Mesenteric fat pad (tissue), 1 donor: ENCODE results near the gene ETV2. TPM values are rescaled to one million over a fixed set of nuclear protein-coding genes. Genes with fewer than 3 reads are reported as not detected.
"Not testable (repeated sequence)": the region's sequence is repeated elsewhere in the genome, so short reads cannot be mapped to it uniquely, and the experiment has no call there.

Experiments used
- DNase-seq: peaks from one replicate; pipeline ENCODE4 v3.0.0-alpha.2; 2020; ENCODE audit warnings: low spot score
- total RNA-seq: library from RNA; stranded (reverse); fragmentation: NEBNext Ultra II Directional; extraction: Animal tissue kit (Norgen Biotek cat#: 25700); gene quantifications from one replicate; pipeline ENCODE4 v1.2.1, GENCODE V29; 2021
- donor health status: DM: yes; HTN: yes; CAD: no.

Gene ETV2
- total RNA-seq, 1 donor from 2014 or later = 0.74 TPM

DNA sequence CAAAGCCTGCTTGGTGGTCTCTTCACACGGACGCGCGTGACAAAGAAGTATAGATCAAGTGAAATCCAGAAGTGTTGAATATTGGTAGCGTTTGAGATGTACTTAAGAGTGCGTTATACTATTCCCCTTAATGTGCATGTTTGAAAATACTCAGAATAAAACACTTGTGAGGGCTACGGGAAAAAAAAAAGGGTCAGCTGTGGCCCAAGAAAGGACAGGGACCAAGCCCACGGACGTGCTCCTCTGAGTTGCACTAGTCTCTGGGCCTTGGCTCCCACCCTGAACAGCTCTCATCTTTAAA is 13.3 kb upstream of the ETV2 start:
- no peak for DNase-seq

DNA sequence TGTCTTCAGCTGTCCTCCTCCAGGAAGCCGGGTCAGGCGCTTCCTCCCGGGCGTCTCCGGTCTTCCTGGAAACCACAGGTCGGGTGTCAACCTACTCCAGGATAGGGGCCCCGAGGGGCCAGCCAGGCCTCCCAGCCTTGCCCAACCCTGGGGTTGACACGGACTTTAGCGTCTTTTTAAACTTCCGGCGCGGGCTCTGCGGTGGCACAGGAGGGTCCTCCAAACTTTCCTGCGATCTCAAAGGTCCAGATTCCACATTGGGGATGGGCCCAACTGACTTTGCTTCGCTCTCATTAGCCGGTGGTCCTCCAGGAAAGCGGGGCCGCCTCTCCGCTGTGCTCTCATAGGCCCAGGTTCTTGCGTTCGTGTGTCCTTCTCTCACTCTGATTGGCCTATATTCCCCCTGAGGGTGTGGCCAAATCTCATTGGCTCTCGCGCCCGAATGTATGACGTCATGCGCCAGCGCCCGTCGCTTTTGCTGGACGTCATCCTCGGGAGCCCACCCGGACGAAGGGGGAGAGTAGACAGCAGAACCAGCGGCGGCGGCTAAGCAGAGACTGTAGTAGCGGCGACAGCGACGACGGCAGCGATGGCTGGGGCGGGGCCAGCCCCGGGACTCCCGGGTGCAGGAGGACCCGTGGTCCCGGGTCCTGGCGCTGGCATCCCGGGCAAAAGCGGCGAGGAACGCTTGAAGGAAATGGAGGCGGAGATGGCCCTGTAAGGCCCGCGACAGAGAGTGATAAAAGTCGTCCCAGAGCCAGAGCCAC is 12.8 kb upstream of the ETV2 start, which contains the start of gene RBM42:
Gene RBM42 (plus strand): TSS at position 472 of the 767 bp plus-strand sequence. CDS start 118 bp downstream, at position 590.
- DNase-seq = peak; percentile 99

DNA sequence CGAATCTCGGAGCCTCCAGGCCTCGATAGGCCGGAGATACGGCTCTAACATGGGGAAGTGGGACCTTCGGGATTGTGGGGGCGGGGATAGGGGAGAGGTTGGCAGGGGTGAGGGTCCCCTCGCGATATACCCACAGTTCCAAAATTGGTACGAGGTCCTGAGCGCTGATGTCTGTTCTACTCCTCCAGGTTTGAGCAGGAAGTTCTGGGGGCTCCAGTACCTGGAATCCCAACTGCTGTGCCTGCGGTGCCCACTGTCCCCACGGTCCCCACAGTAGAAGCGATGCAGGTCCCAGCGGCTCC is 12.3 kb upstream of the ETV2 start:
- DNase-seq = no peak

DNA sequence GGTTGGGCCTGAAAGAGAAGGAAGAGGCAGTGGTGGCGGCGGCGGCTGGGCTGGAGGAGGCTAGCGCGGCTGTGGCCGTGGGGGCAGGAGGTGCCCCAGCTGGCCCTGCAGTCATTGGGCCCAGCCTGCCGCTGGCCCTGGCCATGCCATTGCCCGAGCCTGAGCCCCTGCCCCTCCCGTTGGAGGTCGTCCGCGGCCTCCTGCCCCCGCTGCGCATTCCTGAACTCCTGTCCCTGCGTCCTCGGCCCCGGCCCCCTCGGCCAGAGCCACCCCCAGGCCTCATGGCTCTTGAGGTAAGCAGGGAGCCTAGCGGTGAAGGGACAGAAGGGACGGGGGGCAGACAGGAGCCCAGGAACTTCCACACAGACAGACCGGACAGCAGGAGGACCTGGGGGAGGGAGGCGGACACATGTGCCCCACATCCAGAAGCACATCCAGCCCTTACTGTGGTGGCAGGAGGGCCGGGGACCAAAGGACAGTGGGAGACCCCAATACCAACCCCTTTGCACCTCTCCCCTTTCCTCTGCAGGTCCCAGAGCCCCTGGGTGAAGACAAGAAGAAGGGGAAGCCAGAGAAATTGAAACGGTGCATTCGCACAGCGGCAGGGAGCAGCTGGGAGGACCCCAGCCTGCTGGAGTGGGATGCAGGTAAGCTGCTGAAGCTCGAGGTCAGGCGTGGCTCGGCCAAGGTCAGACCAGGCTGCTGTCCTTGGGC is 7.7 kb upstream of the ETV2 start:
- no peak for DNase-seq

DNA sequence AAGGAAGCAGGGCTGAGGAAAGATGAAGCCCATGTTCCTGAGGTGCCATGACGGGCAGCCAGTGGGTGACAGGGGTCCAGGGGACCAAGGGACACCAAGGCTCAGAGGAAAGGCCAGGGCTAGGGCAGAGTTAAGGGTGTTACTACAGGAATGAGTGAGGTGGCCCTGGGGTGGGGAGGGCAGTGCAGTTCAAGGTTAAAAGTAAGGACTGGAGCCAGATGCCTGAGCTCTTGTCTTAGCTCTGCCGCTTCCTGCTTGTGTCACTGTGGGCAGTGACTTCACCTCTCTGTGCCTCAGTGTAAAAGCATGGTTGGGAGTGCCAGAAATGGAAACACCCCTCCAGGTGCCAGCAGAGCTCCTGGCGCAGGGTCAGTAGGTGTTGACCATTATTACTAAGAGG is 4.9 kb upstream of the ETV2 start:
- DNase-seq = no peak

DNA sequence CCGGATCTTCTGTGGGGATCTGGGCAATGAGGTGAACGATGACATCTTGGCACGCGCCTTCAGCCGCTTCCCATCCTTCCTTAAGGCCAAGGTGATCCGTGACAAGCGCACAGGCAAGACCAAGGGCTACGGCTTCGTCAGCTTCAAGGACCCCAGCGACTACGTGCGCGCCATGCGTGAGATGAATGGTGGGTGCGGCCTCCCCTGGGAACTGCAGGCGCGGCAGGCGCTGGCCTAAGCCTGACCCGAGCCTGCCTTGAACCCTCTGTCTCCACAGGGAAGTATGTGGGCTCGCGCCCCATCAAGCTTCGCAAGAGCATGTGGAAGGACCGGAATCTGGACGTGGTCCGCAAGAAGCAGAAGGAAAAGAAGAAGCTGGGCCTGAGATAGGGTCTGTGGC is 4.4 kb upstream of the ETV2 start:
- no peak for DNase-seq

DNA sequence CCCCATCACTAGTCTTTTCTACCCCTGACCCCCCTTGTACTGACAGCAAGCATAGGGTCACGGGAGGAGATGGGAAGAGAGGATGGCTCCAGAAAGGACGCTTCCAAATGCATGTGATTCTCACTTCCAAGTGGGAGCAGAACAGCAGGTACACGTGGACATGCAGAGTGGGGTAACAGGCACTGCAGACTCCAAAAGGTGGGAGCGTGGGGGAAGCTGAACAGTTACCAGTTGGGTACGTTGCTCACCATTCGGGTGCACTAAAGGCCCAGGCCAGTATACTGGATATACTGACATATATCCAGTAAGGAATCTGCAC is 2.3 kb upstream of the ETV2 start:
- DNase-seq = no peak

DNA sequence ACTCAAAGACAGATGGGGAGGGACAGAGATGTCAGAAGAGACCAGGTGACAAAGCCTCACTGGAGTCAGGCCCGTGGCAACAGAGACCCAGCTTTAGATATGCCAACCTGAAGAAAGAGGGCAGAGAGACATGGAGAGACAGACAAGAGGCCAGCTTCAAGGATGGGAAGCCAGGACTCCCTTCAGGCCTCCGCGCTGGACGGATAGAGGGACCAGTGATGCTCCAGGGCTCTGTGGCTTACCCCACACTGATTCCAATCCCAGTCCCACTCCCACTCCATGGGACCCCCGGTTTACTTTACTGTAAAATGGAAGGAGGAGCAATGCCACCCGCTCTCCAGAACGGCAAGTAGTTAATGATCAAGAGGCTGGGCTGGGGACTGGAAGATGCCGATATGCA is 1.7 kb upstream of the ETV2 start:
- DNase-seq = no peak

DNA sequence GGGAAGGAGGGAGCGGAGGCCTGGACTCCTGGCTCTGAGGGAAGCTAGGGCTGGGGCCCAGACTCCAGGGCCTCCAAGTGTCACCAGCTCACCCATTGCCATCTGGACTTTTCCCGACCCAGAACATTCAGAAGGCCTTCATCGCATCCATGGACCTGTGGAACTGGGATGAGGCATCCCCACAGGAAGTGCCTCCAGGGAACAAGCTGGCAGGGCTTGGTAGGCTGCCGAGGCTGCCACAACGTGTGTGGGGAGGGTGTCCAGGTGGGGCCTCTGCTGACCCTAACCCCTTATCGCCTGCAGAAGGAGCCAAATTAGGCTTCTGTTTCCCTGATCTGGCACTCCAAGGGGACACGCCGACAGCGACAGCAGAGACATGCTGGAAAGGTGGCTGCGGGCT is 767 bp downstream of the ETV2 start:
- no peak for DNase-seq

DNA sequence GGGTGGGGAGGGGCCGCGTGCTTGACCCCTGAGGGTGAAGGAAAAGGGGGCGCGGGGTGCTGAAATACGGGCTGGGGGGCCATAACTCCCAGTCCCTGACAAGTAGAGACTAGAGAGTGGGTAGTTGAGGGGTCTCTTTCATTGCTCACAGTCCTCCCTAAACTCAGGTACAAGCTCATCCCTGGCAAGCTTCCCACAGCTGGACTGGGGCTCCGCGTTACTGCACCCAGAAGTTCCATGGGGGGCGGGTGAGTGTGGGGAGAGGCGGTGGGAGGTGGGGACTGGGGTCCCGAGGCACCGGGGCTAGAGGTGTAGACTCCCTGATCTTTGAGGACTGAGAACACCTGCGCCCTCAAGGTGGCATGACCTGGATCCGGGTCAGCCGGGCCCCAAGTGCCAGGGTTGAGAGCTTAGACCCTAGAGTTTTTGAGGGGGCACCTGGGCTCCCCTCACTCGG is 1.3 kb downstream of the ETV2 start:
- no peak for DNase-seq

DNA sequence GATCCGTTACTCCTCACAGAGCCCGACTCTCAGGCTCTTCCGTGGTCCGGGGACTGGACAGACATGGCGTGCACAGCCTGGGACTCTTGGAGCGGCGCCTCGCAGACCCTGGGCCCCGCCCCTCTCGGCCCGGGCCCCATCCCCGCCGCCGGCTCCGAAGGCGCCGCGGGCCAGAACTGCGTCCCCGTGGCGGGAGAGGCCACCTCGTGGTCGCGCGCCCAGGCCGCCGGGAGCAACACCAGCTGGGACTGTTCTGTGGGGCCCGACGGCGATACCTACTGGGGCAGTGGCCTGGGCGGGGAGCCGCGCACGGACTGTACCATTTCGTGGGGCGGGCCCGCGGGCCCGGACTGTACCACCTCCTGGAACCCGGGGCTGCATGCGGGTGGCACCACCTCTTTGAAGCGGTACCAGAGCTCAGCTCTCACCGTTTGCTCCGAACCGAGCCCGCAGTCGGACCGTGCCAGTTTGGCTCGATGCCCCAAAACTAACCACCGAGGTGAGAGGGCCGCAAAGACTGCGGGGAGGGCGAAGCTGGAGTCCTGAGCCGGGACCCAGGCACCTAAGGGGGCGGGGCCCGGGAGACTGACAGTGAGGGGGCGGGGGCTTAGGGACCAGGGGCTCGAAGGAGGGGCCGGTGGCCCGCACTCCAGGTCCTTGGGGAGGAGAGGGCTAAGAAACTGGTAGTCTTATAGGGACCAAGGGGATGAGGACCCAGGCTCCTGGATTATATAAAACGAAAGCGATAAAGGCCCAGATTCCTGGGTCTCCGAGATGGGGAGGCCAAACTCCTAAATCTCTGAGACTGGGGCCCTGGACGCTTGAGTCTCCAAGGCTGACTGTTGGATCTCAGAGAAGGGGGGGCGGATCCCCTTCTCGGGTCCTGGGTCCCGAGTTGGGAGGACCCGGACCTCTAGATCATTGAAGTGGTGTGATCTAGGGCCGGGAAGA is 2.0 kb downstream of the ETV2 start:
- peak; percentile 97 for DNase-seq

DNA sequence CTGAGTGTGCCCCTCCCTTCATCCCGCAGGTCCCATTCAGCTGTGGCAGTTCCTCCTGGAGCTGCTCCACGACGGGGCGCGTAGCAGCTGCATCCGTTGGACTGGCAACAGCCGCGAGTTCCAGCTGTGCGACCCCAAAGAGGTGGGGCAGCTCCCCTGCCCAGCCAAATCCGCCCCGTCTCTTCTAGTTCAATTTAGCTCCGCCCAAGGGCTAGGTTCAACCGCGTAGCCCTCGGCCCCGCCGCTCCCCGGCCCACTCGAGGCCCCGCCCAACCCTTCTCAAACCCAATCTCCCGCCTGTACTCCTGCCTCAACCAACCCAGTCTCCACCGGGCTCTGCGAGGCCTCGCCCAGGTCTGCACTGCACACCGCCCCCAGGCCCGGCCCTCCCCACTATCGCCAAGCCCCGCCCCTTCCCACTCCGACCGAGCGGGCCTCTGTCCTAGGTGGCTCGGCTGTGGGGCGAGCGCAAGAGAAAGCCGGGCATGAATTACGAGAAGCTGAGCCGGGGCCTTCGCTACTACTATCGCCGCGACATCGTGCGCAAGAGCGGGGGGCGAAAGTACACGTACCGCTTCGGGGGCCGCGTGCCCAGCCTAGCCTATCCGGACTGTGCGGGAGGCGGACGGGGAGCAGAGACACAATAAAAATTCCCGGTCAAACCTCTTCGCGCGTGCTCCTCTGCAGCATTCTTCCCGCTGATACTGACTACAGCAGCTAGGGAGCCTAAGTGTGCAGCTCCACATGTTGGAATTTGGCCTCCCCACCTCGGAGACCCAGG is 2.9 kb downstream of the ETV2 start:
- peak; percentile 98 for DNase-seq

DNA sequence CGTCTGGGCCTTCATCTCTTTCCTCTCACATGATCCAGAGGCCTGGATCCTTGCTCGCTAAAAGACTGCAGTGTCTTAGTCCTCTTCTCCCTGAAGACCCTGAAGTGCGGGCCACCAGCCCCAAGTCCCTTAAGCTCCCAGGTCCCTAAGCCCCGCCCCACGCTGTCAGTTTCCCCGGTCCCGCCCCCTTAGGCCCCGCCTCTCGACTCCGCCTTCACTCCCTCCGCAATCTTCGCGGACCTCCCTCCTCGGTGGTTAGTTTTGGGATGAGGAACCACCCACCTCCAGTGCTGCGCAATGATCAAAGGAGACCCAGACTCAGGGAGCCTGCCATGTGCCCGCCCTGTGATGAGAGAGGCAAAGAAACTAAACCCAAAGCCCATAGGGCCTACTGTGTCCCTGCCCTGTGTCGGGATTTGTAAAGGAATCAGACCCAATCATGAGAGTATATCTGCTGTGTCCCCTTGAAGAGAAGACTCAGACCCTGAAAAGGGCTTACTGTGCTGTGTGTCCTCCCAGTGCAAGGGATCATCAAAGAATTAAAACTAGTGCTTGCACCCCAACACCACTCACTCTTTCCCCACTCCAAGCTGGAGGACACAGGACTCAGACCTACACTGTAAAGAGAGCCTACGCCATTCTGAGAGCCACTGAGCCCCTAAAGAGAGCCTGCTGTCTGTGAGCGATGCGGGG is 3.6 kb downstream of the ETV2 start:
- no peak for DNase-seq

DNA sequence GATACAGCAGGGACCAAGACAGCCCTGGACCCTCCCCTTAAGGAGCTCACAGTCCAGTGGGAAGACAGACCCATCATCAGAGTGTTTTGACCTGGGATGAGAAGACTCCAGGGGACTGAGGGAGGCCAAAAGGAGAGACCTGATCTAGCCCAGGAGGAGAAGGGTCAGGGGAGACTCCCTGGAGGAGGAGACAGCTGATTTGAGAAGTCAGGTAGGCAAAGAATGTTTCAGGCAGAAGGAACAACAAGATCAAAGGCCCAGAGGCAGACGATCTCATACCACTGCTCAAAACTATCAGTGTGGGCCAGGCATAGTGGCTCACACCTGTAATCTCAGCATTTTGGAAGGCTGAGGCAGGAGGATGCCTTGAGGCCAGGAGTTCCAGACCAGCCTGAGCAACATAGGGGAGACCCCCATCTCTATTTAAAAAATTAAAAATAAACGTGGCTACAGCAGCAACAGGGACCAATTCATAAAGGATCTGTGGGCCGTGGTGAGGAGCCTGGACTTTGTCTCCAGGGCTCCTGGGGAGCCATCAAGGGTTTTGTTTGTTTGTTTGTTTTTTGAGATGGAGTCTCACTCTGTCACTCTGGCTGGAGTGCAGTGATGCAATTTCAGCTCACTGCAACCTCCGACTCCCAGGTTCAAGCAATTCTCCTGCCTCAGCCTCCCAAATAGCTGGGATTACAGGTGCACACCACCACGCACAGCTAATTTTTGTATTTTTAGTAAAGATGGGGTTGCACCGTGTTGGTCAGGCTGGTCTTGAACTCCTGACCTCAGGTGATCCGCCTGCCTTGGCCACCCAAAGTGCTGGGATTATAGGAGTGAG is 4.4 kb downstream of the ETV2 start:
- no peak for DNase-seq

DNA sequence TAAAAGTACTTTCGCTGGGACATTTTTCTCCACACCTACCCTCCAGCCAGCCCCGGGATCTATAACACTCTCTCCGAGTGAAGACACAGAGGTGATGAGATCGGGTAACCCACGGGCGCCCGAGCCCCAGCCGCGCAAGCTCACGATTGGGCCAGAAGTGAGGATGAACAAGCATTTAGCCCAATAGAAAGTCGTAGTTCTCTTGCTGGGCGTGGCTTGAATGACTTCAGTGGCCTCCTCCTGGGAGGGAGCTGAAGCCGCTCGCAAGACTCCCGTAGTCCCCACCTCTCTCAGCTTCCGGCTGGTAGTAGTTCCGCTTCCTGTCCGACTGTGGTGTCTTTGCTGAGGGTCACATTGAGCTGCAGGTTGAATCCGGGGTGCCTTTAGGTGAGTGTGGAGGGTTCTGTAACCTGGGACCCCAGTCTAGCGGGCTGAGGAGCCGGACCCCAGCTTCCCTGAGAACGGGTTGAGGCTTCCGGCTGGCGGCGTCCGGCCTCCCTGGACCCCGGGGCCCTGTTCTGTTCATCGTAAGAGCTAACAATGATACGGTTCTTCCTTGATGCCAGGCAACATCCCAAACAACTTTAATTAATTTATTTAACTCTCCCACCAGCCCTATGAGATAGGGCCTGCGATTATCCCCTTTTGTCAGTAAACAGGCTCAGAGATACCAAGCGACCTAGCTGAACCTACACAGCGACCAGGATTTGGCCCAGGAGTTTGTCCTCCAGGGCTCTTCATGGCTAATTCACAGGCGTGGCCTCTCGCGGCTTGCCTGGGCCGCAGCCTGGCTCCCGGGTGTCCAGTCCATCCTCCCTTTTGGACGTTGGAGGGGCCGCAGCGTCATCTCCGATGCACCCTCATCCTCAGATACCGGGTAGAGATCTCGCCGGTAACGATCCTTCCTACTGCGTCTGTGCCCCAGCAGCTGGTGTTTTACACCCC is 6.7 kb downstream of the ETV2 start, which contains the start of gene COX6B1:
Gene COX6B1 (plus strand): TSS at position 307 of the 945 bp plus-strand sequence. CDS start 2,921 bp downstream, outside the sequence.
- DNase-seq = peak; percentile 94

DNA sequence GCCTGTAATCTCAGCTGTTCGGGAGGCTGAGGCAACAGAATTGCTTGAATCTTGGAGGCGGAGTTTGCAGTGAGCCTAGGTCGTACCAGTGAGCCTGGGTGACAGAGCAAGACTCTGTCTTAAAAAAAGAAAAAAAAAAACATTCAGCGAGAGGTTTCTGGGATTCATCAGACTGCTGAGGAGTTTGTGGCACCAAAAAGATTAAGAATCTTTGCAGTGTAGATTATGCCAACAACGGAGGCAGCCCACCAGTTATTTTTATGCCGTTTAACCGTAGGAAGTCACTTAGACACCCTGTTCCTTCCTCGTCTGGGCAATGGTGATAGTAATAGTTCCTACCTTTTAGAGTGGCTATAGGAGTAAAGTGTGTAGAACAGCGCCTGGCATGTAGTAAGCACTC is 9.0 kb downstream of the ETV2 start:
- no peak for DNase-seq

DNA sequence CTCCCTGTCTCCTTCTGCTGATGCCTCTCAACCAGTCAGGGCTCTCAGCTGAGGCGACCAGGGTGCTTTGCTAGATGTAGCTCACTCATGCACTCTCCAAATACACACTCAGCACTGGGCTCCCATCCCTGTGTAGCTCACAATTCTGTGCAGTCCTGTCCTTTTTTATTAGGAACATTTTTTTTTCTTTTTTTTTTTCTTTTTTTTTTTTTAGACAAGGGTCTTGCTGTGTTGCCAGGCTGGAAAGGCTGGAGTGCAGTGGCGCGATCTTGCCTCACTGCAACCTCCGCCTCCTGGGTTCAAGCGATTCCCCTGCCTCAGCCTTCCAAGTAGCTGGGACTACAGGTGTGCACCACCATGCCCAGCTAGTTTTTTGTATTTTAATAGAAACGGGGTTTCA is 13.3 kb downstream of the ETV2 start:
- DNase-seq = not testable (repeated sequence)

DNA sequence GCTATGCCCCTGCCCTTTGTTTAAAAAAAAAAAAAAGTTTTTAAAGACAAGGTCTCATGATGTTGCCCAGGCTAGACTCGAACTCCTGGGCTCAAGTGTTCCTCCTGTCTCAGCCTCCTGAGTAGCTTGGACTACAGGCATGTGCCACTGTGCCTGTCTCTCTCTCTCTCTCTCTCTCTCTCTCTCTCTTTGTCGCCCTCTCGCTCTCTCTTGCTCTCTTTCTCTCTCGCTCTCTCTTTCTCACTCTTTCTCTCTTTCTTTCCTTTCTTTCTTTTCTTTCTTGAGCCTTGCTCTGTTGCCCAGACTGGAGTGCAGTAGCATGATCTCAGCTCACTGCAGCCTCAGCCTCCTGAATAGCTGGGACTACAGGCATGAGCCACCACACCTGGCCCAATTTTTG is 14.1 kb downstream of the ETV2 start:
- DNase-seq = no peak
